HCT116 (cell line): ENCODE data around the gene PDCD1LG2. TPM values are rescaled to one million over a fixed set of nuclear protein-coding genes. Genes with fewer than 3 reads are reported as not detected.

Experiments
- ATAC-seq: fragments of 200-7000 bp; cut with Tn5 transposase; 2 replicates; pipeline ENCODE4 v1.9.1; 2020; ENCODE audit warnings: mild to moderate bottlenecking, moderate library complexity
- BruUV-seq: library from RNA; stranded (reverse); fragments of 400-500 nt; replicated peaks from 2 replicates; lab custom pipeline; 2021; lab: Mats Ljungman, UMichigan
- CTCF ChIA-PET: fragments of 300-600 bp; sonication (Branson Sonifier 250); formaldehyde crosslinking; loops from one replicate; lab custom pipeline; 2021; ENCODE audit warnings: antibody characterized with exemption; lab: Charles Lee
- POLR2A ChIA-PET: fragments of 300-600, 350-600 bp; sonication (Branson Sonifier 250); formaldehyde crosslinking; loops from one replicate; lab custom pipeline; 2021; ENCODE audit warnings: antibody characterized with exemption; lab: Charles Lee
- RAD21 ChIA-PET, 2 experiments: fragments of 300-600 bp; sonication (Branson Sonifier 250); formaldehyde crosslinking; loops; one replicate each; lab custom pipeline; 2023; ENCODE audit warnings: low total read pairs in 2 of 2; ENCODE audit not compliant: uncharacterized antibody in 2 of 2, unreplicated experiment in 2 of 2, low non-redundant PET in 1 of 2; lab: Charles Lee
- DNase-seq: peaks from one replicate; pipeline ENCODE4 v3.0.0-alpha.2; 2010; ENCODE audit warnings: low read depth, low spot score
- H2AFZ ChIP-seq: fragments of 200-600 bp; shearing (Covaris generic), sonication (generic); 2 replicates; pipeline ENCODE4 v1.6.1; 2017; ENCODE audit warnings: low read depth, mixed run types, mixed read lengths, antibody characterized with exemption, low read length; ENCODE audit not compliant: poor library complexity, severe bottlenecking
- H3K27ac ChIP-seq: 2 replicates; pipeline ENCODE4 v1.5.1; 2012; ENCODE audit warnings: low read depth, low read length
- H3K27me3 ChIP-seq: fragments of 200-600 bp; sonication (generic); 2 replicates; pipeline ENCODE4 v1.6.1; 2016; ENCODE audit warnings: mixed run types, low read length, mixed read lengths; ENCODE audit not compliant: insufficient read depth
- H3K36me3 ChIP-seq, 2 experiments: fragments of 200-500 bp in 1 of 2; fragments of 200-600 bp in 1 of 2; sonication (Bioruptor generic) in 1 of 2; sonication (generic) in 1 of 2; 2 replicates each; pipeline versions ENCODE4 v1.5.1 to v1.6.1; 2014 to 2016; ENCODE audit warnings: low read length in 2 of 2, inconsistent platforms in 1 of 2, mixed read lengths in 1 of 2, mixed run types in 1 of 2; ENCODE audit not compliant: insufficient read depth in 2 of 2, control insufficient read depth in 1 of 2
- H3K4me1 ChIP-seq, 2 experiments: fragments of 200-600 bp in 1 of 2; sonication (generic) in 1 of 2; 2 replicates each; pipeline versions ENCODE4 v1.5.1 to v1.6.1; 2012 to 2017; ENCODE audit warnings: low read length in 2 of 2, inconsistent platforms in 1 of 2, mild to moderate bottlenecking in 1 of 2, mixed read lengths in 1 of 2, mixed run types in 1 of 2, moderate library complexity in 1 of 2; ENCODE audit not compliant: insufficient read depth in 2 of 2, control insufficient read depth in 1 of 2
- H3K4me2 ChIP-seq: fragments of 200-600 bp; sonication (generic); 2 replicates; pipeline ENCODE4 v1.6.1; 2017; ENCODE audit warnings: mixed run types, low read length, mixed read lengths
- H3K4me3 ChIP-seq, 2 experiments: fragments of 200-600 bp in 1 of 2; sonication (generic) in 1 of 2; replicated peaks in 1 of 2; 2 replicates each; pipeline ENCODE4 v1.5.1; 2011 to 2016; ENCODE audit warnings: low read length in 2 of 2, control low read depth in 1 of 2, low read depth in 1 of 2, mild to moderate bottlenecking in 1 of 2, mixed read lengths in 1 of 2, mixed run types in 1 of 2
- H3K79me2 ChIP-seq: fragments of 200-600 bp; sonication (generic); 2 replicates; pipeline ENCODE4 v1.6.1; 2017; ENCODE audit warnings: mild to moderate bottlenecking, mixed run types, low read length, moderate library complexity, mixed read lengths; ENCODE audit not compliant: insufficient read depth
- H3K9ac ChIP-seq: fragments of 200-600 bp; sonication (generic); 2 replicates; pipeline ENCODE4 v1.6.1; 2016; ENCODE audit warnings: low read length, mixed read lengths
- H3K9me2 ChIP-seq: fragments of 200-600 bp; sonication (generic), shearing (Covaris generic); 2 replicates; pipeline ENCODE4 v1.6.1; 2017; ENCODE audit warnings: mixed run types, mild to moderate bottlenecking, moderate library complexity; ENCODE audit not compliant: insufficient read depth
- H3K9me3 ChIP-seq, 2 experiments: fragments of 200-500 bp in 1 of 2; fragments of 200-600 bp in 1 of 2; sonication (Bioruptor generic) in 1 of 2; sonication (generic) in 1 of 2; 2 replicates each; pipeline ENCODE4 v1.6.1; 2014 to 2017; ENCODE audit warnings: low read length in 2 of 2, mixed read lengths in 2 of 2, inconsistent platforms in 1 of 2, low read depth in 1 of 2, mild to moderate bottlenecking in 1 of 2, mixed run types in 1 of 2, moderate library complexity in 1 of 2; ENCODE audit not compliant: control insufficient read depth in 1 of 2, insufficient read depth in 1 of 2
- H4K20me1 ChIP-seq: fragments of 200-600 bp; sonication (generic), shearing (Covaris generic); 2 replicates; pipeline ENCODE4 v1.6.1; 2017; ENCODE audit warnings: mixed run types, mild to moderate bottlenecking, moderate library complexity; ENCODE audit not compliant: insufficient read depth
- CTCF ChIP-seq, 3 experiments: fragments of 200-600 bp in 1 of 3; sonication (generic) in 1 of 3; IDR thresholded peaks in 2 of 3; conservative IDR thresholded peaks in 1 of 3; 2 replicates each; pipeline ENCODE4 v1.5.1; 2012 to 2017; ENCODE audit warnings: low read depth in 2 of 3, low read length in 2 of 3, antibody characterized with exemption in 1 of 3, borderline replicate concordance in 1 of 3, control low read depth in 1 of 3, mild to moderate bottlenecking in 1 of 3, mixed read lengths in 1 of 3, mixed run types in 1 of 3, moderate library complexity in 1 of 3; ENCODE audit not compliant: insufficient read depth in 1 of 3
- ELF1 ChIP-seq: IDR thresholded peaks from 2 replicates; pipeline ENCODE4 v1.6.1; 2012; ENCODE audit warnings: low read depth, borderline replicate concordance
- EZH2 ChIP-seq: fragments of 200-600 bp; sonication (generic); IDR thresholded peaks from 2 replicates; pipeline ENCODE4 v1.6.1; 2017; ENCODE audit warnings: antibody characterized with exemption, mixed run types
- EZH2phosphoT487 ChIP-seq: fragments of 200-600 bp; IDR thresholded peaks from 2 replicates; pipeline ENCODE4 v1.6.1; 2018; ENCODE audit warnings: antibody characterized with exemption, borderline replicate concordance
- JUND ChIP-seq: IDR thresholded peaks from 2 replicates; pipeline ENCODE4 v1.6.1; 2012
- MAX ChIP-seq: IDR thresholded peaks from 2 replicates; pipeline ENCODE4 v1.6.1; 2012
- POLR2A ChIP-seq: IDR thresholded peaks from 2 replicates; pipeline ENCODE4 v1.7.0; 2011; ENCODE audit warnings: borderline replicate concordance; ENCODE audit not compliant: insufficient read depth, insufficient read length; ENCODE audit errors: extremely low read depth
- POLR2AphosphoS5 ChIP-seq: IDR thresholded peaks from 2 replicates; pipeline ENCODE4 v1.6.1; 2011; ENCODE audit warnings: mild to moderate bottlenecking, low read depth, low read length, moderate library complexity
- RAD21 ChIP-seq: IDR thresholded peaks from 2 replicates; pipeline ENCODE4 v1.6.1; 2012; ENCODE audit warnings: low read depth, mild to moderate bottlenecking
- REST ChIP-seq: IDR thresholded peaks from 2 replicates; pipeline ENCODE4 v1.6.1; 2012; ENCODE audit warnings: low read depth
- SIN3A ChIP-seq: IDR thresholded peaks from 2 replicates; pipeline ENCODE4 v1.6.1; 2012; ENCODE audit warnings: low read depth
- SP1 ChIP-seq: IDR thresholded peaks from 2 replicates; pipeline ENCODE4 v1.6.1; 2012; ENCODE audit warnings: low read depth
- TCF7L2 ChIP-seq: IDR thresholded peaks from 2 replicates; pipeline ENCODE4 v1.7.0; 2011; ENCODE audit warnings: borderline replicate concordance, inconsistent platforms; ENCODE audit not compliant: insufficient read depth, insufficient read length; ENCODE audit errors: extremely low read depth
- YY1 ChIP-seq: IDR thresholded peaks from 2 replicates; pipeline ENCODE4 v1.6.1; 2011; ENCODE audit warnings: low read length, low read depth, moderate library complexity, mild to moderate bottlenecking; ENCODE audit not compliant: insufficient replicate concordance; ENCODE audit errors: extremely low read depth
- ZBTB33 ChIP-seq: IDR thresholded peaks from 2 replicates; pipeline ENCODE4 v1.6.1; 2011; ENCODE audit warnings: mild to moderate bottlenecking, low read length, moderate library complexity; ENCODE audit not compliant: insufficient replicate concordance; ENCODE audit errors: extremely low read depth
- ZFX ChIP-seq: fragments of 450-650 bp; IDR thresholded peaks from 2 replicates; pipeline ENCODE4 v1.6.1; 2017
- intact Hi-C: fragments of 100-400 bp; cut with micrococcal nuclease; formaldehyde crosslinking; loops from 2 replicates; pipeline ENCODE4 v1.10.0; 2022
- total RNA-seq: library from RNA; stranded (reverse); gene quantifications from one replicate; pipeline ENCODE4 v1.2.1, GENCODE V29; 2021; ENCODE audit not compliant: unreplicated experiment

The PDCD1LG2 gene
- total RNA-seq, 1 experiment from 2014 or later = not detected

- no peak for ATAC-seq
- intact Hi-C loops = no loop called here
- BruUV-seq = no TSS peak
- no peak overlapping the region for H3K4me2 ChIP-seq
- POLR2A ChIA-PET = no interaction called here
- H4K20me1 ChIP-seq = no peaks in the 10 kb centered on the region
- H3K36me3 ChIP-seq = no peaks in the 10 kb centered on the region
- H3K9me3 ChIP-seq = no peaks in the 10 kb centered on the region
- TF ChIP-seq ZBTB33 (no peak), REST (no peak), YY1 (no peak), POLR2AphosphoS5 (no peak), JUND (no peak), ZFX (no peak), CTCF (IDR thresholded peaks at IDR 0.05 in 2 of 3, conservative IDR thresholded peaks at IDR 0.05 in 1 of 3; ENCODE audit: borderline replicate concordance in 1 of 3, insufficient read depth in 1 of 3, low read depth in 2 of 3, low read length in 2 of 3) (no peak), SP1 (no peak), TCF7L2 (no peak), RAD21 (no peak), MAX (no peak), POLR2A (no peak), ELF1 (no peak), EZH2phosphoT487 (no peak), SIN3A (no peak), EZH2 (no peak)
- H3K27ac ChIP-seq = no peak overlapping the region
- CTCF ChIA-PET = no interaction called here
- RAD21 ChIA-PET = no interaction called here
- no peak overlapping the region for H3K4me3 ChIP-seq
- no peak overlapping the region for H3K9ac ChIP-seq
- DNase-seq = no peak
- no peaks in the 10 kb centered on the region for H3K79me2 ChIP-seq
- no peaks in the 10 kb centered on the region for H3K27me3 ChIP-seq
- H3K4me1 ChIP-seq = no peaks in the 10 kb centered on the region
- no peaks in the 10 kb centered on the region for H3K9me2 ChIP-seq
- no peak overlapping the region for H2AFZ ChIP-seq
These were observed 10.4 kb upstream of the PDCD1LG2 start for GRCh38 chr9:5499889-5500398.
